AG04450 (cell line): Measurements from ENCODE around the gene KCTD3. TPM values are rescaled to one million over a fixed set of nuclear protein-coding genes. Genes with fewer than 3 reads are reported as not detected.

Experiments
- CTCF ChIA-PET: fragments of 300-600, 350-600 bp; formaldehyde crosslinking; extraction: SDS; loops from one replicate; lab custom pipeline; 2022; ENCODE audit warnings: antibody characterized with exemption, inconsistent platforms; lab: Charles Lee
- POLR2A ChIA-PET: fragments of 350-600 bp; formaldehyde crosslinking; extraction: SDS; loops from one replicate; lab custom pipeline; 2021; ENCODE audit warnings: antibody characterized with exemption, inconsistent platforms; lab: Yijun Ruan, JAX
- DNase-seq: peaks from one replicate; pipeline ENCODE4 v3.0.0-alpha.2; 2011; ENCODE audit warnings: low read depth, low spot score
- H3K27ac ChIP-seq: one replicate; pipeline ENCODE4 v1.5.1; 2012; ENCODE audit warnings: low read depth, low read length, control low read depth
- H3K27me3 ChIP-seq: one replicate; pipeline ENCODE4 v1.6.0; 2012; ENCODE audit warnings: low read length; ENCODE audit not compliant: control insufficient read depth, insufficient read depth
- H3K4me3 ChIP-seq: 2 replicates; pipeline ENCODE4 v1.5.1; 2011; ENCODE audit warnings: mild to moderate bottlenecking, low read depth, low read length, control low read depth
- H3K9me3 ChIP-seq: 2 replicates; pipeline ENCODE4 v1.5.1; 2012; ENCODE audit warnings: low read length; ENCODE audit not compliant: control insufficient read depth, insufficient read depth
- CTCF ChIP-seq: IDR thresholded peaks from 2 replicates; pipeline ENCODE4 v1.5.1; 2011; ENCODE audit warnings: low read depth, low read length, control low read depth, inconsistent platforms
- polyA plus RNA-seq: library from polyadenylated mRNA; depleted of rRNA; stranded (reverse); fragments of >200 nt; gene quantifications from 2 replicates; pipeline ENCODE4 v1.2.3, GENCODE V29; 2011

The KCTD3 gene
- polyA plus RNA-seq, 1 experiment: 85.0 TPM

- Histone ChIP-seq H3K9me3 (no peaks in the 10 kb centered on the region), H3K4me3 (peak overlapping the region; percentile 39), H3K27ac (no peak overlapping the region), H3K27me3 (no peaks in the 10 kb centered on the region)
- no peak for DNase-seq
- ChIA-PET CTCF (interaction anchor here (0.7 kb wide), 1 partner anchor 591 kb away, joined by 3 read pairs; no protein-coding TSS in a partner anchor), POLR2A (no interaction called here)
- no peak for TF ChIP-seq CTCF
These were observed 3.1 kb downstream of the KCTD3 start for GRCh38 chr1:215569986-215570824.

GRCh38 chr1:215581896-215582295 is 14.8 kb downstream of the KCTD3 start:
- no peak overlapping the region for H3K27ac ChIP-seq
- H3K4me3 ChIP-seq: no peak overlapping the region
- CTCF ChIA-PET: no interaction called here
- DNase-seq: no peak
- H3K27me3 ChIP-seq: no peaks in the 10 kb centered on the region
- POLR2A ChIA-PET: no interaction called here
- no peak for TF ChIP-seq CTCF
- no peaks in the 10 kb centered on the region for H3K9me3 ChIP-seq

- Histone ChIP-seq H3K27ac (no peak overlapping the region), H3K4me3 (no peak overlapping the region), H3K9me3 (no peaks in the 10 kb centered on the region), H3K27me3 (no peaks in the 10 kb centered on the region)
- TF ChIP-seq CTCF: no peak
- CTCF ChIA-PET: no interaction called here
- POLR2A ChIA-PET: no interaction called here
- no peak for DNase-seq
These were observed 16.2 kb downstream of the KCTD3 start for GRCh38 chr1:215583185-215583749.

GRCh38 chr1:215584389-215584788 is 17.3 kb downstream of the KCTD3 start:
- no peak for DNase-seq
- ChIA-PET CTCF (no interaction called here), POLR2A (no interaction called here)
- no peak overlapping the region for H3K4me3 ChIP-seq
- H3K27ac ChIP-seq: no peak overlapping the region
- H3K9me3 ChIP-seq: no peaks in the 10 kb centered on the region
- no peak for TF ChIP-seq CTCF
- no peaks in the 10 kb centered on the region for H3K27me3 ChIP-seq
